SK-N-SH treated with all-trans-retinoic acid at 6 μM for 48 hours (cell line): Measurements from ENCODE around the gene TM4SF20.
A peak's percentile ranks its signal among the peaks of the same experiment; 100 is the strongest.

Experiments used
- ATAC-seq: fragments of 200-7000 bp; cut with Tn5 transposase; 3 replicates; pipeline ENCODE4 v1.9.1; 2020; ENCODE audit warnings: mild to moderate bottlenecking, moderate library complexity
- ARNTL ChIP-seq: fragments of 450-650 bp; formaldehyde crosslinking; IDR thresholded peaks from 2 replicates; pipeline ENCODE4 v1.5.0; 2020; ENCODE audit warnings: low read depth, mild to moderate bottlenecking, moderate library complexity, borderline replicate concordance
- CREB5 ChIP-seq: fragments of 250-450 bp; sonication (Bioruptor Pico); IDR thresholded peaks from 2 replicates; pipeline ENCODE4 v1.5.1; 2020; ENCODE audit warnings: low read depth, mild to moderate bottlenecking, moderate library complexity
- CSDC2 ChIP-seq: fragments of 250-450 bp; sonication (Bioruptor Pico); IDR thresholded peaks from 2 replicates; pipeline ENCODE4 v1.5.0; 2020; ENCODE audit warnings: mild to moderate bottlenecking, moderate library complexity
- ISL1 ChIP-seq: fragments of 250-450 bp; sonication (Bioruptor Pico); IDR thresholded peaks from 2 replicates; pipeline ENCODE4 v2.1.2; 2022; ENCODE audit warnings: mild to moderate bottlenecking, moderate library complexity
- RARB ChIP-seq: fragments of 250-450 bp; sonication (Bioruptor Pico); IDR thresholded peaks from 2 replicates; pipeline ENCODE4 v1.8.0; 2021; ENCODE audit warnings: mild to moderate bottlenecking, moderate library complexity
- SNAI2 ChIP-seq: fragments of 250-450 bp; sonication (Bioruptor Pico); IDR thresholded peaks from 2 replicates; pipeline ENCODE4 v1.5.0; 2020; ENCODE audit warnings: mild to moderate bottlenecking, moderate library complexity
- TOX ChIP-seq: fragments of 250-450 bp; sonication (Bioruptor Pico); IDR thresholded peaks from 2 replicates; pipeline ENCODE4 v1.8.0; 2021; ENCODE audit warnings: mild to moderate bottlenecking, moderate library complexity, borderline replicate concordance
- TSHZ2 ChIP-seq: fragments of 250-450 bp; sonication (Bioruptor Pico); IDR thresholded peaks from 2 replicates; pipeline ENCODE4 v1.5.0; 2020; ENCODE audit warnings: mild to moderate bottlenecking, moderate library complexity
- ZNF70 ChIP-seq: fragments of 450-650 bp; formaldehyde crosslinking; IDR thresholded peaks from 2 replicates; pipeline ENCODE4 v1.5.0; 2020; ENCODE audit warnings: mild to moderate bottlenecking, moderate library complexity
- ZNF8 ChIP-seq: fragments of 450-650 bp; formaldehyde crosslinking; IDR thresholded peaks from 2 replicates; pipeline ENCODE4 v1.5.0; 2020; ENCODE audit warnings: mild to moderate bottlenecking, moderate library complexity
- TF ChIP-seq, protein P1 (sequence below): fragments of 250-450 bp; sonication (Bioruptor Pico); IDR thresholded peaks from 2 replicates; pipeline ENCODE4 v1.8.0; 2020; ENCODE audit warnings: mild to moderate bottlenecking, moderate library complexity, borderline replicate concordance
- TF ChIP-seq, protein P2 (sequence below): fragments of 250-450 bp; sonication (Bioruptor Pico); IDR thresholded peaks from 2 replicates; pipeline ENCODE4 v1.5.1; 2021; ENCODE audit warnings: mild to moderate bottlenecking, moderate library complexity
- TF ChIP-seq, protein P3 (sequence below): fragments of 250-450 bp; sonication (Bioruptor Pico); IDR thresholded peaks from 2 replicates; pipeline ENCODE4 v1.8.0; 2021; ENCODE audit warnings: low read depth, mild to moderate bottlenecking, moderate library complexity, borderline replicate concordance

The TM4SF20 gene

DNA sequence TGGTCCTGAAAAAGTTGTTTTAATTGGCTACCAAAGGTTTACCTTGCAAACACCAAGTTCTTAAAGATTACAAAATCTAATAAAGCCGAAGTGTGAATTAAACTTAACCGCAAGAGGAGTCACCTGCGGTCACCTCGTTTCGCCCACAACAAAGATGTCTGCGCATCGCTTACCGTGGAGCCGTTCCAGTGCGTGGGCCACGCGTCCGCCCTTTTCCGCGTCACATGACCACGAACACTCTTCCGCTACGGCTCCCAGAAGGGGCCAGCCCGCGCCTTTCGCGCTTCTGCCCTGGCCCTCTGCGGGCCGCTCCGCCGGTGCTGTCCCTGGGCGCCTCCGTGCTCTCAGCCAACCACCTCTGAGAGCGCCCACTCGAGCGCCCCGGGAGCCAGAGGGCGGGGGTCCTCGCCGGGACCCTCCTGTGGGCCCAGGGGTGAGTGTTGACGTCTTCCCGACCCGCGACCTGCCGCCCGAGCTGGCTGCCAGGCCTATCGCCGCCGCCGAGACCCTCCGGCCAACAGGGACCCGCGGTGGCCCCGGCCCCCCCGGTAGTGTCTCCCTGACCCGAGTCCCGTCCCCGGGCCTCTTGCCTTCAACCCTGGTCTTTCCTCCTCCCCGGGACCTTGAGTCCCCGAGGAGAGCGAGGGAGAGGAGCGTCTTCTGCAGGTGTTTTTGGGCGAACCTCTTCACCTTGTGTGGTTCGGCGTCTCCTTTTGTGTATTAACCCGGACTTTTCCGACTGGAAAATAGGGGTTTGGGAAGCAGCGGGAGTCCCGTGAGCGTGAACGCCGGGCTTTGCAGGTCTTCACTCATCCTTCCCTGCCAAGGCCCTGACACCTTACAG is 53.9 kb downstream of the TM4SF20 start, which contains the start of gene MFF (continued):
- TF ChIP-seq CREB5 (no peak), CSDC2 (no peak), TOX (CRISPR knock-in tag) (no peak), ISL1 (no peak)

- TF ChIP-seq SNAI2 (CRISPR knock-in tag): no peak
- TF ChIP-seq, protein P1, sequence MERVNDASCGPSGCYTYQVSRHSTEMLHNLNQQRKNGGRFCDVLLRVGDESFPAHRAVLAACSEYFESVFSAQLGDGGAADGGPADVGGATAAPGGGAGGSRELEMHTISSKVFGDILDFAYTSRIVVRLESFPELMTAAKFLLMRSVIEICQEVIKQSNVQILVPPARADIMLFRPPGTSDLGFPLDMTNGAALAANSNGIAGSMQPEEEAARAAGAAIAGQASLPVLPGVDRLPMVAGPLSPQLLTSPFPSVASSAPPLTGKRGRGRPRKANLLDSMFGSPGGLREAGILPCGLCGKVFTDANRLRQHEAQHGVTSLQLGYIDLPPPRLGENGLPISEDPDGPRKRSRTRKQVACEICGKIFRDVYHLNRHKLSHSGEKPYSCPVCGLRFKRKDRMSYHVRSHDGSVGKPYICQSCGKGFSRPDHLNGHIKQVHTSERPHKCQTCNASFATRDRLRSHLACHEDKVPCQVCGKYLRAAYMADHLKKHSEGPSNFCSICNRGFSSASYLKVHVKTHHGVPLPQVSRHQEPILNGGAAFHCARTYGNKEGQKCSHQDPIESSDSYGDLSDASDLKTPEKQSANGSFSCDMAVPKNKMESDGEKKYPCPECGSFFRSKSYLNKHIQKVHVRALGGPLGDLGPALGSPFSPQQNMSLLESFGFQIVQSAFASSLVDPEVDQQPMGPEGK (CRISPR knock-in tag): no peak
- no peak for TF ChIP-seq CREB5
- ATAC-seq: peak; percentile 32
Measured at GRCh38 chr2:227324642-227324994, 54.5 kb downstream of the TM4SF20 start.

- no peak for ATAC-seq
- TF ChIP-seq CSDC2: no peak
- TF ChIP-seq, protein P1 (CRISPR knock-in tag): no peak
- TF ChIP-seq, protein P2, sequence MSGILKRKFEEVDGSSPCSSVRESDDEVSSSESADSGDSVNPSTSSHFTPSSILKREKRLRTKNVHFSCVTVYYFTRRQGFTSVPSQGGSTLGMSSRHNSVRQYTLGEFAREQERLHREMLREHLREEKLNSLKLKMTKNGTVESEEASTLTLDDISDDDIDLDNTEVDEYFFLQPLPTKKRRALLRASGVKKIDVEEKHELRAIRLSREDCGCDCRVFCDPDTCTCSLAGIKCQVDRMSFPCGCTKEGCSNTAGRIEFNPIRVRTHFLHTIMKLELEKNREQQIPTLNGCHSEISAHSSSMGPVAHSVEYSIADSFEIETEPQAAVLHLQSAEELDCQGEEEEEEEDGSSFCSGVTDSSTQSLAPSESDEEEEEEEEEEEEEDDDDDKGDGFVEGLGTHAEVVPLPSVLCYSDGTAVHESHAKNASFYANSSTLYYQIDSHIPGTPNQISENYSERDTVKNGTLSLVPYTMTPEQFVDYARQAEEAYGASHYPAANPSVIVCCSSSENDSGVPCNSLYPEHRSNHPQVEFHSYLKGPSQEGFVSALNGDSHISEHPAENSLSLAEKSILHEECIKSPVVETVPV: no peak
- TF ChIP-seq, protein P3, sequence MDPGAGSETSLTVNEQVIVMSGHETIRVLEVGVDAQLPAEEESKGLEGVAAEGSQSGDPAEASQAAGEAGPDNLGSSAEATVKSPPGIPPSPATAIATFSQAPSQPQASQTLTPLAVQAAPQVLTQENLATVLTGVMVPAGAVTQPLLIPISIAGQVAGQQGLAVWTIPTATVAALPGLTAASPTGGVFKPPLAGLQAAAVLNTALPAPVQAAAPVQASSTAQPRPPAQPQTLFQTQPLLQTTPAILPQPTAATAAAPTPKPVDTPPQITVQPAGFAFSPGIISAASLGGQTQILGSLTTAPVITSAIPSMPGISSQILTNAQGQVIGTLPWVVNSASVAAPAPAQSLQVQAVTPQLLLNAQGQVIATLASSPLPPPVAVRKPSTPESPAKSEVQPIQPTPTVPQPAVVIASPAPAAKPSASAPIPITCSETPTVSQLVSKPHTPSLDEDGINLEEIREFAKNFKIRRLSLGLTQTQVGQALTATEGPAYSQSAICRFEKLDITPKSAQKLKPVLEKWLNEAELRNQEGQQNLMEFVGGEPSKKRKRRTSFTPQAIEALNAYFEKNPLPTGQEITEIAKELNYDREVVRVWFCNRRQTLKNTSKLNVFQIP (CRISPR knock-in tag): no peak
- TF ChIP-seq ZNF70 (CRISPR knock-in tag): no peak
- TF ChIP-seq RARB: no peak
- no peak for TF ChIP-seq TSHZ2 (CRISPR knock-in tag)
- TF ChIP-seq ARNTL (CRISPR knock-in tag): no peak
- TF ChIP-seq ZNF8 (CRISPR knock-in tag): no peak
Measured at GRCh38 chr2:227323818-227324217, 55.3 kb downstream of the TM4SF20 start.
